ENCODE results near the gene SLC16A6. TPM values are rescaled to one million over a fixed set of nuclear protein-coding genes. Genes with fewer than 3 reads are reported as not detected.
A peak's percentile ranks its signal among the peaks of the same experiment; 100 is the strongest.
"Not testable (repeated sequence)": the region's sequence is repeated elsewhere in the genome, so short reads cannot be mapped to it uniquely, and the experiment has no call there.

The SLC16A6 gene, protein sequence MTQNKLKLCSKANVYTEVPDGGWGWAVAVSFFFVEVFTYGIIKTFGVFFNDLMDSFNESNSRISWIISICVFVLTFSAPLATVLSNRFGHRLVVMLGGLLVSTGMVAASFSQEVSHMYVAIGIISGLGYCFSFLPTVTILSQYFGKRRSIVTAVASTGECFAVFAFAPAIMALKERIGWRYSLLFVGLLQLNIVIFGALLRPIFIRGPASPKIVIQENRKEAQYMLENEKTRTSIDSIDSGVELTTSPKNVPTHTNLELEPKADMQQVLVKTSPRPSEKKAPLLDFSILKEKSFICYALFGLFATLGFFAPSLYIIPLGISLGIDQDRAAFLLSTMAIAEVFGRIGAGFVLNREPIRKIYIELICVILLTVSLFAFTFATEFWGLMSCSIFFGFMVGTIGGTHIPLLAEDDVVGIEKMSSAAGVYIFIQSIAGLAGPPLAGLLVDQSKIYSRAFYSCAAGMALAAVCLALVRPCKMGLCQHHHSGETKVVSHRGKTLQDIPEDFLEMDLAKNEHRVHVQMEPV
- total RNA-seq (2014; rRNA removed), result 1.2 and 1.4 TPM in 2 replicates
- Bru-seq, nascent RNA, result percentile 17 among the genes with signal in this experiment
- percentile 20 among the genes with signal in this experiment for BruChase-seq, experiment 1, labeled RNA remaining after a 6-hour chase
- BruChase-seq, experiment 2, labeled RNA remaining after a 2-hour chase, result percentile 12 among the genes with signal in this experiment
- long read RNA-seq, result 0 reads

DNA sequence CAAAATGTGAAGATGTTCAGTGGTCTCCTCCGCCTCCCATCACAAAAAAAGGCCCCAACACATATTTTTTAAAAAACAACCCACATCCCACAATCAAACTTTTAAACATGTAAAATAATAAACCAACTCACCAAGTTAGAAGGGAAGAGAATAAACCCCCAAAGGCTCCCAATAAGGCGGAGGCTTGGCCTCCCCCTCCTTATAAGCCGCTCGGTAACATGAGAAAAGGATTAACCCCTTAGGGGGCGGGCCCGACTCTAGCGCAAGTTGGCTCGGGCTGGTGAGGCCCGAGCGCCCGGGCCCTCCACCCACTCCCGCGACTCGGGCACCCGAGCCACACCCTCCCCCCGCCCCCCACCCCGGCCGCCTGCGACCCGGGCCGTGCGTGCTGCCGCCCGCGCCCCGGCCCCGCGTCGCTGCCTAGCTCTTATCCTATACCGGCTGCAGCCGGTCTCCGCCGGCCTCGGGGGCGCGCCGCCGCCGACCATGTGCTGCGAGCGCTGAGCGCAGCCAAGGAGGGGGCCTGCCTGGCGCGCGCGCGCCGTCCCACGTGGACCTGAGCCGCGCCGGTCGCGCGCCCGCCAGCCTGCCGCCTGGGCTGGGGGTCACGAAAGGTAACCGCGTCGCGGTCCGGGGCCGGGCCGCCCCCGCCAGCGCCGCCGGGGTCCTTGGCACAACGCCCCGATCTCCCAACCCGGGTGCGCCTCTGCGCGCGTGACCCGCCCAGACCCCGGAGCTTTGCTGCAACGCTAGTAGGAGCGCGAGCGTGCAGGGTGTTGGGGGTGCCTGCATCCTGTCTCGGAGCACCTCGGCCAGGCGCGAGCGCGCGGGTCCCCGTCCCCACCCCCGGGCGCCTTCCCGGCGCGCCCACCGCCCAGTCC lies at the start of gene SLC16A6, which contains the start of gene ARSG:
TSS of gene SLC16A6 (minus strand) at position 173 of the 881 bp plus-strand sequence. CDS start 12,807 bp downstream, outside the sequence.
TSS of gene ARSG (plus strand) at position 541 of the 881 bp plus-strand sequence. CDS start 15,999 bp downstream, outside the sequence.
- no peaks in the 10 kb centered on the region for H3K36me3 ChIP-seq (ENCODE audit: low read depth, low read length)
- H3K79me2 ChIP-seq (ENCODE audit: low read length), result no peaks in the 10 kb centered on the region
- intact Hi-C loops (cut with micrococcal nuclease), result no loop called here
- no peaks in the 10 kb centered on the region for H3K9me3 ChIP-seq (ENCODE audit: low read length)
- H2AFZ ChIP-seq (ENCODE audit: low read length), result peak within 1 kb of the TSS; percentile 76
- POLR2A ChIA-PET (ENCODE audit: unreplicated experiment), result interaction anchor here (0.6 kb wide), 2 partner anchors 43 to 98 kb away, joined by 3 to 7 read pairs; no protein-coding TSS in a partner anchor
- H3F3A ChIP-seq (ENCODE audit: low read length, unreplicated experiment), result no peaks in the 10 kb centered on the region
- H4K20me1 ChIP-seq (ENCODE audit: low read length), result no peaks in the 10 kb centered on the region
- peak within 1 kb of the TSS; percentile 89 for H3K9ac ChIP-seq (ENCODE audit: low read length)
- H3K4me3 ChIP-seq (ENCODE audit: low read length), result peak within 1 kb of the TSS; percentile 75
- H3K9me2 ChIP-seq (replicated peaks; ENCODE audit: low read length), result no peaks in the 10 kb centered on the region
- CTCF ChIA-PET, result no interaction called here
- TF ChIP-seq EZH2phosphoT487 (IDR thresholded peaks at IDR 0.05; ENCODE audit: borderline replicate concordance, low read length) (peak; percentile 23; the same call in 1 of the 2 replicates), EZH2 (IDR thresholded peaks at IDR 0.05; ENCODE audit: low read length, unreplicated experiment) (no peak)
- TF ChIP-seq, protein P1, sequence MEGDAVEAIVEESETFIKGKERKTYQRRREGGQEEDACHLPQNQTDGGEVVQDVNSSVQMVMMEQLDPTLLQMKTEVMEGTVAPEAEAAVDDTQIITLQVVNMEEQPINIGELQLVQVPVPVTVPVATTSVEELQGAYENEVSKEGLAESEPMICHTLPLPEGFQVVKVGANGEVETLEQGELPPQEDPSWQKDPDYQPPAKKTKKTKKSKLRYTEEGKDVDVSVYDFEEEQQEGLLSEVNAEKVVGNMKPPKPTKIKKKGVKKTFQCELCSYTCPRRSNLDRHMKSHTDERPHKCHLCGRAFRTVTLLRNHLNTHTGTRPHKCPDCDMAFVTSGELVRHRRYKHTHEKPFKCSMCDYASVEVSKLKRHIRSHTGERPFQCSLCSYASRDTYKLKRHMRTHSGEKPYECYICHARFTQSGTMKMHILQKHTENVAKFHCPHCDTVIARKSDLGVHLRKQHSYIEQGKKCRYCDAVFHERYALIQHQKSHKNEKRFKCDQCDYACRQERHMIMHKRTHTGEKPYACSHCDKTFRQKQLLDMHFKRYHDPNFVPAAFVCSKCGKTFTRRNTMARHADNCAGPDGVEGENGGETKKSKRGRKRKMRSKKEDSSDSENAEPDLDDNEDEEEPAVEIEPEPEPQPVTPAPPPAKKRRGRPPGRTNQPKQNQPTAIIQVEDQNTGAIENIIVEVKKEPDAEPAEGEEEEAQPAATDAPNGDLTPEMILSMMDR (conservative IDR thresholded peaks at IDR 0.05; ENCODE audit: low read depth, low read length), result no peak
- peak within 1 kb of the TSS; percentile 72 for H3K27ac ChIP-seq (ENCODE audit: low read length)
- DNase-seq (peak; percentile 82), ATAC-seq (peak; percentile 47)
- peak within 1 kb of the TSS; percentile 97 for H3K4me2 ChIP-seq (ENCODE audit: low read length)
- 0 out of 2 replicates have a peak, but pooled peaks cover 3% of the 10 kb centered on the region for H3K27me3 ChIP-seq (ENCODE audit: low read length)
- no TSS peak for BruUV-seq (replicated peaks)
- H3K4me1 ChIP-seq (ENCODE audit: insufficient read depth, low read length), result peaks cover 33% of the 10 kb centered on the region

DNA sequence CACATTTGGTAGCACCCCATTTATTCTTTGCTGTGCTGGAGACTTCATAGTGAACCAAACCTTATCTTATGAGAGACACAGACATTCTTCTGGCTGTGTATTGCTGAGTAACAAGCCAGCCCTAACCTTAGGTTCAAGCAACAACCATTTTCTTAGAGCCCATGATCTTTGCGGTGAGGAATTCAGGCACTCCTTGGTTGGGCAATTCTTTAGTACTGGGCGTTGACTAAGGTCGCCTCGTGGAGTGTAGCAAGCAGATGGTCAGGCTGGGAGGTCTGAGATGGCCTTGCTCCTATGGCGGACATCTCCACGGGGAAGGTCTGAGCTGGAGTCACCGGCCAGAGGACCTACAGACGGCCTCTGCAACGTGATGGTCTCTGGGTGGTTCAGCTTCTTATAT lies 43.5 kb upstream of the SLC16A6 start:
- ChIA-PET POLR2A (ENCODE audit: unreplicated experiment) (interaction anchor here (0.5 kb wide), 1 partner anchor 42 kb away, joined by 3 read pairs; no protein-coding TSS in a partner anchor), CTCF (no interaction called here)
- ATAC-seq (no peak), DNase-seq (no peak)
- no peak for TF ChIP-seq EZH2 (IDR thresholded peaks at IDR 0.05; ENCODE audit: low read length, unreplicated experiment)
- Histone ChIP-seq H3K4me2 (ENCODE audit: low read length) (no peak overlapping the region), H2AFZ (ENCODE audit: low read length) (no peak overlapping the region), H3K4me1 (ENCODE audit: insufficient read depth, low read length) (peaks cover 2% of the 10 kb centered on the region; the same call in 1 of the 2 replicates), H3K79me2 (ENCODE audit: low read length) (no peaks in the 10 kb centered on the region), H3K4me3 (ENCODE audit: low read length) (no peak overlapping the region), H3K9me3 (ENCODE audit: low read length) (0 out of 2 replicates have a peak, but pooled peaks cover 8% of the 10 kb centered on the region), H3F3A (ENCODE audit: low read length, unreplicated experiment) (no peaks in the 10 kb centered on the region), H3K27me3 (ENCODE audit: low read length) (no peaks in the 10 kb centered on the region), H4K20me1 (ENCODE audit: low read length) (no peaks in the 10 kb centered on the region), H3K27ac (ENCODE audit: low read length) (no peak overlapping the region), H3K36me3 (ENCODE audit: low read depth, low read length) (no peaks in the 10 kb centered on the region), H3K9ac (ENCODE audit: low read length) (no peak overlapping the region), H3K9me2 (replicated peaks; ENCODE audit: low read length) (no peaks in the 10 kb centered on the region)
- BruUV-seq (replicated peaks), result no TSS peak
- intact Hi-C loops (cut with micrococcal nuclease), result no loop called here

DNA sequence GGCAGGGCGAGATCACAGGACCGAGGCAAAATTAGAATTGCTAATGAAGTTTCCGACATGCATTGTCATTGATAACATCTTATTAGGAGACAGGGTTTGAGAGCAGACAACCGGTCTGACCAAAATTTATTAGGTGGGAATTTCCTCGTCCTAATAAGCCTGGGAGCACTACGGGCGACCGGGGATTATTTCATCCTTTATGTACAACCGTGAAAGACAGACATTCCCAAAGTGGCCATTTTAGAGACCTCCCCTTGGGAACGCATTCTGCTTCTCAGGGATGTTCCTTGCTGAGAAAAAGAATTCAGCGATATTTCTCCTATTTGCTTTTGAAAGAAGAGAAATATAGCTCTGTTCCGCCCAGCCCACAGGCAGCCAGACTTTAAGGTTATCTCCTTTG lies 41.0 kb upstream of the SLC16A6 start:
- H3F3A ChIP-seq (ENCODE audit: low read length, unreplicated experiment); H3K36me3 ChIP-seq (ENCODE audit: low read depth, low read length); H2AFZ ChIP-seq (ENCODE audit: low read length); H3K27ac ChIP-seq (ENCODE audit: low read length); H4K20me1 ChIP-seq (ENCODE audit: low read length); DNase-seq; POLR2A ChIA-PET (ENCODE audit: unreplicated experiment); H3K27me3 ChIP-seq (ENCODE audit: low read length); H3K79me2 ChIP-seq (ENCODE audit: low read length); H3K9me3 ChIP-seq (ENCODE audit: low read length); BruUV-seq (replicated peaks); H3K4me1 ChIP-seq (ENCODE audit: insufficient read depth, low read length); H3K9me2 ChIP-seq (replicated peaks; ENCODE audit: low read length); H3K9ac ChIP-seq (ENCODE audit: low read length); CTCF ChIA-PET; H3K4me3 ChIP-seq (ENCODE audit: low read length); H3K4me2 ChIP-seq (ENCODE audit: low read length); ATAC-seq; intact Hi-C loops (cut with micrococcal nuclease): not testable (repeated sequence)

Data from PC-3 (cell line).